ENCODE measurements around the gene MECP2.
"Not testable (repeated sequence)": the region's sequence is repeated elsewhere in the genome, so short reads cannot be mapped to it uniquely, and the experiment has no call there.

Gene MECP2

DNA sequence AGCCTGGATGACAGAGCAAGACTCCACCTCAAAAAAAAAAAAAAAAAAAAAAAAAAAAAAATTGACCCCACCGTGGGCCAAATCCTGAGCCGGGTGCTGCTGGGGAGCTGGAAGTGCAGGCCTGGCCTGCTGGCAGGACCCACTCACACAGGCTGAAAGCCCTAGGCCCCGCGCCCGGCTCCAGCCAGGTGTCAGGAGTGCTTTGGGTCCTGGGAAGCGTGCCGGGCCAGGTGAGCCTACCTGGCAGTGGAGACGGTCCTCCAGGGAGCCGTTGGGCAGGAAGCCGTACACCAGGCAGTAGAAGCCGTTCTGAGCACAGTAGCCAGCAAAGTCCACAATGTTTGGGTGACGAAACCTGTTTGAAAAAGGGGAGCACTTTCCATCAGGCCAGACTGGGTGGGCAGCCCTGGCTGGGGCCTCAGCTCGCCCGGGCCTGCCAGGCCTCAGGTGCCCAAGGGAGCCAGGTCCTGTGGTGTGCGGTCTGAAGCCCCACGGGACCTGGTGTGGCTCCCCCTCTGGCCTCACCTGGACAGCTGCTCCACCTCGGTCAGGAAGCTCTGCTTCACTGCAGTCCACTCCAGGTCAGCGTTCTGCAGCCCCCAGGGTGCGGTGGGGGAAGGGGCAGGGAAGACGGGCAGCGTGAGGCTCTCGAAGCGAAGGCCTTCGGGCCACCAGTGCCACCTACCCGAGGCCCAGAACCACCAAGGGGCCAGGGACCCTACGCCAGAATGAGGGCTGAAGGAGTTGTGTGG is 79.6 kb downstream of the MECP2 start:
- DNase-seq (ENCODE audit: low read depth in 2 of 2) = no peak

- DNase-seq (ENCODE audit: low read depth in 2 of 2) = no peak
Observed at GRCh38 chrX:154016366-154017076, 81.0 kb downstream of the MECP2 start.

- DNase-seq (ENCODE audit: low read depth in 2 of 2) = no peak
Observed at GRCh38 chrX:154015581-154016264, 81.8 kb downstream of the MECP2 start.

DNA sequence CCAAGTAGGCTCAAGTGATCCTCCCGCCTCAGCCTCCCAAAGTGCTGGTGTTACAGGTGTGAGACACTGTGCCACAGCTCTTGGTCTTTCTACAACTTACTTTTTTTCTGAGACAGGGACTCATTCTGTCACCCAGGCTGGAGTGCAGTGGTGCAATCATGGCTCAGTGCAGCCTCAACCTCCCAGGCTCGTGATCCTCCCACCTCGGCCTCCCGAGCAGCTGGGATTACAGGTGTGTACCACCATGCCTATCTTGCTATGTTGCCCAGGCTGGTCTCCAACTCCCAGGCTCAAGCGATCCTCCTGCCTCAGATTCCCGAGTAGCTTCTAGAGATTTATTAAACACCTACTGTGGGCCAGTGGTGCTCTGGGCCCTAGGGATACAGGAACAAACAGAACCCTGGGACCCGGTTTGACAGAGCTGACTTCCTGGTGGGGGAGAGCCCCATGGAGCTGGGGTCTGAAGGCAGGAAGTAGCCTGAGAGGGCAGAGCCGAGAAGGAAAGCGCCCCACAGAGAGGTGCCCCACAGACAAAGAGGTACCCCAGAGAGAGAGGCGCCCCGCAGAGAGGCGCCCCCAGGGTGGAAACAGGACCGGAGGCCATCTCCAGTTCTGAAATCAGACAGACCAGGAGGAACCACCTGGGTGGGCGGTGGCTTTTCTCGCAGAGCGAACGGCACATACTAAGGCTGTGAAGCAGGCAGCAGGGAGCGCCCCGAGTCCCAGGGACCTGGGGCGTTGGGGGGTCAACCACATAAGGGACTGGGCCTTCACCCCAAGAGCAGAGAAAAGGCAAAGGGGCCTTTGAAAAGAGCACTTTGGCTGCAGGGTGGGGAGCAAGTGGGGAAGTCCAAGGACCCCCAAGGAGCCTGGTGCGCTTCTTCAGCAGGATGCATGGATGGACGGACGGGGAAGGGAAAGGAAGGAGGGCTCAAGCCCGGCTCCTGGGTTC is 82.8 kb downstream of the MECP2 start:
- DNase-seq (ENCODE audit: low read depth in 2 of 2) = no peak

- DNase-seq (ENCODE audit: low read depth in 2 of 2) = no peak
Observed at GRCh38 chrX:154013614-154014360, 83.7 kb downstream of the MECP2 start.

DNA sequence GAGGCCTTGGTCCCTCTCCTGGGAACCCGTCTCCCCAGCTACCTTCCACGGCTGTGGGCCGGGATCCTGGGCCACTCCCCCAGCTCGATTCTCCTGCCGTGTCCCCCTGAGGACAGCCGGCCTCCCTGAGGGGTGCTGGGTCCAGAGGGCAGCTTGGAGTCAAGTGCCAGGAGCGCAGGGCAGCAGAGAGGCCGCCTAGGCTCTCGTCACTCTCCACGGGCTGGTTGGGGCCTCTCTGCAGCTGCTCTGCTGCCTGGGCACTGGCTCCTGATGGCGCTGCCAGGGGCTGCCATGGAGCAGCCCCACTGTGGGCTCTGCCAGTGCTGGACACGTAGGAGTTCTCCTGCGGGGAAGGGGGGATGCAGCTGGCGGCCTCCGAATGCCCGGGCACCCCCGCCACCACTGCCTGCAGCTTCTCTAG is 84.5 kb downstream of the MECP2 start:
- DNase-seq (ENCODE audit: low read depth in 2 of 2) = no peak

GRCh38 chrX:154012336-154012991 is 85.1 kb downstream of the MECP2 start:
- DNase-seq (ENCODE audit: low read depth in 2 of 2) = no peak

- DNase-seq (ENCODE audit: low read depth in 2 of 2) = no peak
Observed at GRCh38 chrX:154011376-154012335, 85.9 kb downstream of the MECP2 start.

DNA sequence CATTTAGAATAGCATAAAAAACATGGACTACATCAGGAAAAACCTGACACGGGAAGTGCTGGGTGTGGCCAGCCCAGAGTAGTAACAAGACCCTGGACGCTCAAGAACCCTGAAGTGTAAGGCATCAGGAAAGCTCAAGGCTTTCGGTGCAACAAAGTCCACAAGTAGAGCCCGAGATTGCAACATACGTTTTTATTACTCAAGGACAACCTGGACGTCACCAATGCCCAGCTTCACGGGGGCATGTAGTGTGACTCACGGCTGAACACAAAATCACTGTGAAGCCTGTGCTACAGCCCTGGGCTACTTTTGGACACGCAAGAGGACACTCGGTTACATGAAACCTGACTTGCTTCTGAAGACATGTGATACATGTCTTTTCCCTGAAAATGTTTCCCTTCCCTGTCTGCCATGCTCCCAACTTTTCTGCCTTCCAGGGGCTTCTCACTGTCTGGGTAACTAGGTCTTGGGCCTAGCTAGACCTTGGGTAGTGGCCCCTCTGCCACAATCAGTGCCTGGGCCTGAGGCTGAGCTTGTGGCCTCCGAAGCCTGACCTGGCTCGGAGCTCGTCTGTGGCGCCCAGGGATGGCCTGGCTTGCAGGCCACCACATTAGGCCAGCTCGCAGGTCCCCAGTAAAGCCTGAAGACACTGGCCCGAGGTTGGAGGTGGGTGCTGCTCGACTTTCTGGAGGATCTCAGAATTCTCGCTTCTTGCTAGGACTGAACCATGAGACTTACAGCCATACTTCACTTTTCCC is 87.0 kb downstream of the MECP2 start:
- no peak for DNase-seq (ENCODE audit: low read depth in 2 of 2)

- no peak for DNase-seq (ENCODE audit: low read depth in 2 of 2)
Observed at GRCh38 chrX:154008521-154008920, 89.0 kb downstream of the MECP2 start.

- DNase-seq (ENCODE audit: low read depth in 2 of 2) = no peak
Observed at GRCh38 chrX:154006947-154007346, 90.6 kb downstream of the MECP2 start.

GRCh38 chrX:154004315-154004714 is 93.2 kb downstream of the MECP2 start:
- DNase-seq (ENCODE audit: low read depth in 2 of 2) = no peak

DNA sequence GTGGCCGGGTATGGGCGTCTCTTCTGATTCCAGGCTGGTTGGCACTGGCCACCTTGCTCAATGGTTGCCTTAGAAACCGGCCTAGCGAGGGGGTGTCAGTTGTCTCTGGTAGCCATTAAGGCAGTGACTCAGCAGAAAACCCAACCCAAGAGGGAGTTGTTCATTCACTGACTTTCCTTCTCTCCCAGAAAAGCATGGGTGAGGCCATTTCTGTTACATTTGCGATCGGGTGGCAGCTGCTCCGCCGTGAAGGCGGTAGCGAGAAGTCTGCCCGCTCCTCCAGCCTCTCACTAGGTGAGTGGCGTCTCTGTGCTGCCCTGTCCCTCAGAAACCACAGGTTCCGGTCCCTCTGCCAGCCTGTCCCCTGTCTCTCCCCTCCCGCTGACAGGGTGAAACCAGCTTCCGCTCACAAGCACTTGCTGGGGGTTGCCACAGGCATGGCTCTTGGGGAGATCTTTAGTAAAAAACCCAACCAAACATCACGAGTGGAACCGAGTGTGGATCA is 95.2 kb downstream of the MECP2 start:
- DNase-seq (ENCODE audit: low read depth in 2 of 2) = no peak

DNA sequence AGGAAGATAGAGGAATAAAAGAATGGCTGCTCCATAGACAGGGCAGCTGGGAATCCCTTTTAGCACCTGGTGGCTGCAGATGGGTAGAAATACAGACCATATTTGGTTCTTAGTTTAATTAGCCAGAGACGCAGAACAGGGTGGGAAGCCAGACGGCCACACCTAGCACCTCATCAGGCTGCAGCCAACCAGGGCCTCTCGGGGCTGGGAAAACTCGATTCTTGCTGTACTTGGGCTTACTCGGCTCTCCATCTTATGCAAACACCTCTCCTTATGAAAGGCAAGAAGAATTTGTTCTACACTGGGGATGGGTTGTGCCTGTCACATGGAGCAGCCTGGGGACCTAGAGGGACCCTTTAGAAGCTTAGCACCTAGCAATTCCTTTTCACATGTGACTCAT is 97.5 kb downstream of the MECP2 start:
- DNase-seq (ENCODE audit: low read depth in 2 of 2) = no peak

GRCh38 chrX:153999359-154000037 is 98.0 kb downstream of the MECP2 start:
- DNase-seq (ENCODE audit: low read depth in 2 of 2) = no peak

DNA sequence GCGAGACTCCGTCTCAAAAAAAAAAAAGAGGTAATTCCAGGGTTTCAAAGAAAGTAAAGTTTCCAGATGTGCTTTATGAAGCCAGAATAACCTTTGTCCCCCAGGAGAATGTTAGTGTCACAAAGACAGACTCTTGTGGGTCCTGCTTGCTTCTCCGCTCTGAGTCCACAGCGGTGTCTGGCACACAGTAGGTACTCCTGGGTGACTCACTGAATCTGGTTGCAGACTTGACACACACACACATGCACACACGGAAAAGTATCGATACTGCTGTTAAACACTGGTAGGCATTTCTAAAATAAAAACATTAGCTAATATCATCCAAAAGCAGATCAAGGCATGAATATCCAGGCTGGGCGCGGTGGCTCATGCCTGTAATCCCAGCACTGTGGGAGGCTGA is 102.0 kb downstream of the MECP2 start:
- no peak for DNase-seq (ENCODE audit: low read depth in 2 of 2)

DNA sequence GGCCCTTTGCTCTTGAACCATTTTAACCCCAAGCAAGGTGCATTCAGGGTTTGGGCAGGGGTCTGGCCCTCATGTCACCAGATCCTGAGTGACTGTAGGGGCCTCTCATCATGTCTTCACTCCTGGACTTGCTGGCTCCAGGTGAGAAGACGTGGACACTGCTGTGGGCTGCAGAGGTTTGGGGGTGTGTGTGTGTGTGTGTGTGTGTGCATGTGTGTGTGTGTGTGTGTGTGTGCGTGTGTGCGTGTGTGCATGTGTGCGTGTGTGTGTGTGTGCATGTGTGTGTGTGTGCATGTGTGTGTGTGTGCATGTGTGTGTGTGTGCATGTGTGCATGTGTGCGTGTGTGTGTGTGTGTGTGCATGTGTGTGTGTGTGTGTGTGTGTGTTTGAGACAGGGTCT is 103.1 kb downstream of the MECP2 start:
- not testable (repeated sequence) for DNase-seq (ENCODE audit: low read depth in 2 of 2)

- no peak for DNase-seq (ENCODE audit: low read depth in 2 of 2)
Observed at GRCh38 chrX:153993978-153994377, 103.5 kb downstream of the MECP2 start.

Data from stimulated activated CD8-positive, alpha-beta memory T cell treated with anti-CD3 and anti-CD28 coated beads, Interleukin-2, amount 100 ng/mL, for 1 hour (primary cell).